ENCODE data around the gene CHSY1.

CHSY1 gene

DNA sequence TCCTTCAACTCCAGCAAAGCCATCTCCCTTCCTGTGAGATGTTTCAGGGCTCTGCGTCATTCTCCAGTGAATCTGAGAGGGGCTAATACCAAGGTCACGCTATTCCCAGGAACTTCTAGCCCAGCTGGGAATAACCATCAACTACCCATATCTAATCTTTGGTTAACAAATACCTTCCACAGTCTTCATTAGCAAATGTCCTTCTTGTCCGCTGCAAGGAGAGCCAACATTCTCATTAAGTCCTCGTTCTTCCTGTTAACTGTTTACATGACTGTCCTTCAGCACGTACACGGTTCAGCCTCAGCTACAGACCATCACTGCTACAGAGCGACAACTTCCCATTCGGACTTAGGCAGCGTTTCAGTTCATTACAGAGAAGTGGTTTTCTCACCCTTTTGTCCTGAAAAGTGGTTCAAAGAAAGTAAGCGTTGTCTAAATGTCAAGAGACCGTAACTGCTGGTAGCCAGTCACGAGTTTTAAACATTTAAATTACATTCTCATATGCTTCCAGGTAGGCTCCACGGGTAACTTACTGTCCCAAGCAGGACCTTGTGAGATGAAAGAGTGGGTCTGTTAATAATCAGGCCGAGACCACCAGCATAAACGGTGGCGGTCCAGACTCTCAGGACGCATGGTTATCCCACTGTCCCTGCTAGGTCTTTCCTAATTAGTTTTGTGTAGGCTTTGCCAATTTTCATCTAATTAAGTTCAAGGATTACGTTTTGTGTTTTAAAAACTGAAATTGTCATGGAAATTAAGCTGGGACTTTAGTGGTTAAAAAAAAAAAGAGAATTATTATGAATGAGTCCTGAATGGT is 63.8 kb downstream of the CHSY1 start:
- DNase-seq (ENCODE audit: low read depth in 2 of 2): peak in 1 of 2 experiments; percentile 30

DNA sequence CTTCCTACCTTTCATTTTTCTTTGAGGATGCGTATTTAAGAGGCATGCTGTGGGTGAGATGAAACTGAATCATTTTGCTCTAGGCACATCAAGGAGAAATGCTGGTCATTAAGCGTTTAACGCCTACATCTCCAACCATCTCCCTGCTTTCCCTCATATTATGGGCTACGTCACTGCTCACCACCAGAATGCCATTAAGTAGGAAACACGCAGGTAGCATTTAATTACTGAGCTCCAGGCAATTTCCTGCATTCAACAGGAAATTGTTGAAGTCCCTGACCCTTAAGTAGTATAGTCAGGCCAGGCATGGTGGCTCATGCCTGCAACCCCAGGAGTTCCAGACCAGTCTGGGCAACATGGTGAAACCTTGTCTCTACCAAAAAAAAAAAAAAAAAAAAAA is 66.1 kb downstream of the CHSY1 start:
- DNase-seq (ENCODE audit: low read depth in 2 of 2): no peak

DNA sequence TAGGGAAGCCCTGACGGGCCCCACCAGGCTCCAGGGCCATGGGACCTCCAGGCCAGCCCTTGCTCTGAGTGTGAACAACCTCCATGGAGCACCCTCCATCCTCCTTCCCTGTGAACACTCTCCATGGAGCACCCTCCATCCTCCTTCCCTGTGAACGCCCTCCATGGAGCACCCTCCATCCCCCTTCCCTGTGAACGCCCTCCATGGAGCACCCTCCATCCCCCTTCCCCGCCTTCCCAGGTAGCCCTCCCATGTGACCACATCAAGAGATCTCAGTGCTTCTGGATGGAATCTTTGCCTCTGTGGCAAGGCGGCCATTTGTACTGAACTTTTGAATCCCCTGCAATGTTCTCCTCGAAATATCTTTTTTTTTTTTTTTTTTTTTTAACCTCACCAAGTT is 66.5 kb downstream of the CHSY1 start:
- DNase-seq (ENCODE audit: low read depth in 2 of 2): no peak

DNA sequence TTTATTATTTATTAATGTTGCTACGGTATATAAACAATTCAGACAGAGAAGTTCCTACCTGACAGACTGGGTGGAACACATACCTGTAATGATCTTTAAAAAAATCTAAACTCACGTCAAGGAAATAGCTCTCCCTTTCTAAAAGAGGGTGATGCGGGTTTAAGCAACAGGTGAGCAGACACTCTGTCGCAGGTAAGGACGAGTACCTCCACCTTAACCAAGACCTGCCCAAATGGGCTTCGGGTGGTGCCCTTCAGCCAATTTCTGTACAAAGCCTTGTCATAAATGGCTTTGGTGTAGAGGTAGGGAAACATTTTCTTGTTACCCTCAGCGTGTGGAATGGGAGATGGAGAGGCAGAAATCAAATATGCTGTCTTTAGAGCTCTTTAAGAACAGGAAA is 67.0 kb downstream of the CHSY1 start:
- DNase-seq (ENCODE audit: low read depth in 2 of 2): no peak

DNA sequence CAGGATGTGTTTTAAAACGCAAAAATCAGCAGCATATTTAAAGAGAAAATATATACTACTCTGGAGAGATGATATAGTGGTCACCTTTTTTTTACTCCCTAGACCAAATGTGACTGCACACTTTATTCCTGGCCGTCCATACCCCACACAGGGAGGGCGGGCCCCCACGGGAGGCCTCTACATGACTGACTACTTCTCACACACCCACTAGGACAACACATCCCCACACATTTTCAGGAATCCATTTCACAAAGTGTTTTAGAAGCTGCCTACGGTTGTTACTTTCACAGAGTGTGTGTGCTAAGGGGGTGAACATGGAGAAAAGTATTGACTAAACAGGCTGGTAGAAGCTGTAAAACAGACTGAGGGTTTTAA is 67.9 kb downstream of the CHSY1 start:
- DNase-seq (ENCODE audit: low read depth in 2 of 2): no peak

DNA sequence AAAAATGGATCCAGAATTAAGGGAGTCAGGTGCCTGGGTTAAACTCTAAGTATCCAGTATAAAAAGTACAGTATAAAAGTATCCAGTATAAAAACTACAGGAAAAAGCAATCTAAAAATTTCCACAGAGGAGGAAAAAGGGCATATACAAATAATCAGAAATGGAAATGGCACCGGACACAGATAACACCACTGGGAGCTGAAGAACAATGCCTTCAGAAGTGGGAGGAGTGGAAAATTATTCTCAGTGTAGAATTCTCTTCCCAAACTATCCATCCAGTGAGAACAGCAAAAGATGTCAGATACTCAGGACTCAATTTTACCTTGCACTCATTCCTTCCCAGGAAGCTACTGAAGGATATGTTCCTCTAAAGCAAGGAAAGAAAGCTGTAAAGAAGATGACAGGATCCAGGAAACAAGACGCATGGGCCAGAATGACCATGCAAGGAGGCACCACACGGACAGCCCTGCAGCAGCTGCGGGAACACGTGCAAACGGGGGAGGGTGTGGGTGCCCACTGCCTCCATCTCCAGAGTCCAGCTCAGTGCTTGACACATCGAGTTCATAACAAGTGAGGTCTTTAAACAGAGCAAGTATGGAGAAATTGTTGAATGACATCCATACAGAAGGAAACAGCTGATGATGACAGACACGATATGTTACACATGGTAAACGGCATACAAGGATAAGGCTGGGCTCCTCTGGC is 68.5 kb downstream of the CHSY1 start:
- DNase-seq (ENCODE audit: low read depth in 2 of 2): no peak

DNA sequence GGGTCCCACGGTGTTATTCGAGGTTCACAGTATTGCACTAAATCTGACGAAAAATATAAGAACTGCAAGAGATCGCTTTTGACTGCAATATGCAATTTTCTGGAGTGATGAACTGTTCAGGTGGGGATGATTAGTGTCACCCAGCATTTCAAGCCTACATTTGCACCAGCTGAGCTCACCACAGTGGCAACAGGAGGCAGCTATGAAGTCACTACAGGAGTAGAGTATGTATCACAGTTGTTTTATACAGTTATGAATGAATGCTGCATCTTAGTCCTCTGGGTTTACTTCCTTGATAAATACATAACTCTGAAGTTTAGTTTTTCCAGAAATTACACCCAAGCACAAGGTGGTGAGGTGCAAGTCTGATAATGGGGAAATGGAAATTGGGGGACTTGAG is 69.6 kb downstream of the CHSY1 start:
- DNase-seq (ENCODE audit: low read depth in 2 of 2): no peak

DNA sequence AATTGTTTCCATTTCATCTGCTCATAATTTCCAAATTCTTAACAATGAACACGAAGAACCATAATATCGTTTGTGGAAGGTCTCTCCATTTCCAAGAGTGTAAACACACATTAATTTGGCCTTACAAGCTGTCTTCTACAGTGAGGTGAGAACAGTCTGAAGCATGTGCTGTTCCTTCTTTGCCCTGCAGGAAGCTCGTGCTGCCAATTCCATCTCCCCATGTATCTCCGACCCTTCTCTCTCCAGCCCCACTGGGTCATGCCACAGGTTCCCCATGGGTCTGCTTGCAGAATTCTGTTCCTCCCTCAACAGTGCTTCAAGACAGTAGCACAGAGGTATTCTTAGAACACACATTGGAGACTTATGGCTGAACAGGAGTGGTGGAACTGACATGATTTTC is 70.5 kb downstream of the CHSY1 start:
- no peak for DNase-seq (ENCODE audit: low read depth in 2 of 2)

DNA sequence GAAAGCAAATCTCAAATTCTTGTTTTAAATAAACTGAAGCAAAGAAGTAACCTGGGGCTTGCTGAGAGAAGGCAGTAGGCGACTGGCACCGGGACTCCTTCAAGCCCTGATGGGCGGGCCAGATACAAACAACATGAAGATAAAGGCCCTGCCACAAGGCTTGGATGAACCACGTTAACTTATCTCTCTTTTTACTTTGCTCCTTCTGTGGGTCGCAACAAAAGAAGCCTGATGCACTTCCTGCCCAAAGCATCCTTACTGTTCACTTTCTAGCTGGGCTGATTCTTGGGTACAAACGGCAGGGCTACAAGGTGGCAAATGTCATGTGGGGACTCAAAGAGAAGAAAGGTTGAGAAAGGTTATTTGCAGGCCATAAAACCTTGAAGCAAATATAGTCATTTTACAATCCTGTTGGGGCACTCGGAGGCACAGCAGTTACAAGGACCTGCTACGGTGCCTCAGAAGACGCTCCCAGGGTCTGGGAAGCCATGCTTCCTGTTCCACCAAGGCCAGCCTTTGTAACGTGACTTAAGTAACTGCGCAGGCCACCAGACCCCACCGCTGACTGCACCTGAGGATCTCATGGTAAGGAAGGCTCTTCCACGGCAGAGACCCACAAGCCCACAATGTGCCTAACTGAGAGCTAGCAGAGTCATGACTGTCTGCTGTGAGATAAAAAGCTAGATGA is 71.1 kb downstream of the CHSY1 start:
- DNase-seq (ENCODE audit: low read depth in 2 of 2): no peak

DNA sequence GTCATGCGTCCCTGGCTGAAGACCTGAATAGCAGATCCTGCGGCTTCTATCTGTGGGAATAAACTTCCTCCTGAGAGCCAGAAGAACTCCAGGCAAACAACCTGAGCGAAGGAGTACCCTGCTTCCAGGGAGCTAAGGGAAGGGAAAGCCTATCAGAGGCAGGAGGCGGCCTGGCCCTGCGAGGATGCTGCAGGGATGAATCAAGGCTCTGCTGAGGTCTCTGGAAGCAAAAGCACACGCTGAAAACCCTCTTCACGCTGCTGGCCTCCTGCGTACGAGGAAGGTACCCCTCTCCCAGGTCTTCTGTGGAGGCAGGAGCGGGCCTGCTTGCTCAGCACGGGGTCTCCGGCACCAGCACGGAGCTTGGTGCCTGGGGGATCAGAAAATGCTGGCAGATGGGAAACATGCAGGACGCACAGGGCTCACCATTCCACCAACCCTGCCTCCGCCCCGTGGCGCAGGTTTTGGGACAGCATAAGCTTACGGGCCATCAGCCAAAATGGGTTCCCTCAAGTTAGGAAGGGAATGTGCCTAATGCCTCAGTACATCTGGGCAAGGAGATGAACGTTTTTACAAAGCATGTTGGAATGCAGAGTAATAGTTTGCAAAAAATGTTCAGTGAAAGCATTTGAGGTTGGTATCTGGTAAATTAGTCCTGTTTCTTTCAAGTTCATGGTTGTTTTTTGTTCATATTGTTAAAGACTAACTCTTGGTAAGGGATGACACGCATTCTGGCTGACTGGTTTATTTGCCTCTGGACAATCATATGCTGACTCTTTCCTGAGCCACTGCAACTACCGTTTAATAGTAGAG is 72.3 kb downstream of the CHSY1 start:
- DNase-seq (ENCODE audit: low read depth in 2 of 2): peak in 1 of 2 experiments; percentile 47

DNA sequence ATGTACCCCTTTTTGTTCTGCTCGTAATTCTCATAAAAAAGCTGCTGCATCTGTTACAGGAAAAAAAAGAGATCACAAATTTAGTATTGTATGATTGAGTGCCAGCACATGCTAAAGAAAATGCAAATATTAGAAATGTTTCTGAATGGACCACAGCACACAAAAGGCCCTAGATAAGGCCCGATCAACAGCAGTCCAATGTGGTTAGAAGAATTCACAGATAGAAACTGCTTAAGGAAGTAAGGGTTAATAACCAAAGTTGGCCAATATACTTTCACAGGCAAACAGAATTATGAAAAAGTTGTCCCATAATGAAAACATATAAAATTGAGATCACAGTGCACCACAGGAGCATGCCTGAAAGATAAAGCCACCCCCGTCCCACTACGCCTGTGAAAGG is 72.9 kb downstream of the CHSY1 start:
- no peak for DNase-seq (ENCODE audit: low read depth in 2 of 2)

DNA sequence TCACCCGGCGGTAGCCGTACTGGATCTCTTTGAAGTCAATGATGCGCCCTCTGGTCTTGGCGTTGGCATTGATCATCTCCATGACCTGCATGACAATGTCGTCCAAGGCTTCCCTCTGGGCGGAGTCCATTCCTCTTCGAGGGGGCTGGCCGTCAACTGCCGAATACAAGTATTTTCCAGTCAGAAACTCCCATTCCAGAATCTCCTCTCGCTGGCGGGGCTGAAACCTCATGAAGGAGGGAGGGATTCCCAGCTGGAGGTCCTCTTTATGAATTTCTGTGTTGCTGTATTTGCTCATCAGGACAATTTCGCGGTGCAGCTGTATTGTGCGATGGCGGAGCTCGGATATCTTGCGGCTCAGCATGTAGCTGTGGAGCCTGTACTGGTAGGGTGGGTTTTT is 73.4 kb downstream of the CHSY1 start:
- no peak for DNase-seq (ENCODE audit: low read depth in 2 of 2)

DNA sequence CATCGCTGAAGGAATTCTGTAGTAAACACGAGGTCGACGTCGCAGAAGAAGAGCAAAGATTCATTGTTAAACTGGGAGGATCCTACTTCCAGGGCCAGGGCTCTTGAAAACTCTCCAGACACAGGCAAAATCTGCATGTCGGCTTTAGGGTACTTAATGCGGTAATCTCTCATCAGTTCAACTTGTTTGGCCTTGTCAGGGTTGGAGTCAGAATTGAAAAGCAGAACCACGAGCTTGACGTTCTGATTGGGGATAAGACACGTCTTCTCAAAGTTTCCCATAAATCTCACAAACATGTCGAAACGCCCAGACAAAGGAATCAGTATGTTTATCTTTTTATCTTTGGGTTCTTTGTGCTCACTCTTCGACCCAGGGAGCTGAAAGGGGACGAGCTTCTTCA is 74.0 kb downstream of the CHSY1 start:
- no peak for DNase-seq (ENCODE audit: low read depth in 2 of 2)

DNA sequence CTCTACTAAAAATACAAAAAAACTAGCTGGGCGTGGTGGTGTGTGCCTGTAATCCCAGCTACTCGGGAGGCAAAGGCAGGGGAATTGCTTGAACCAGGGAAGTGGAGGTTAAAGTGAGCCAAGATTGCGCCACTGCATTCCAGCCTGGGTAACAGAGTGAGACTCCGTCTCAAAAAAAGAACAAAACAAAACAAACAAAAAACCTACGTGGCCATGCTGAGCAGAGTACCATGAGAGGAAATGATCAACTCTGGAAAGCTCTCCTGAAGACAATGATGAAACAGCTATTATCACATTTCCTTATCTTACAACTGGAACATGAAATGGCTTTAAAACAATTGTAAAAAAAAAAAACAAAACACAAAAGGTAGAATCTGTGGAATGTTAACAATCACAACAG is 75.2 kb downstream of the CHSY1 start:
- DNase-seq (ENCODE audit: low read depth in 2 of 2): no peak

DNA sequence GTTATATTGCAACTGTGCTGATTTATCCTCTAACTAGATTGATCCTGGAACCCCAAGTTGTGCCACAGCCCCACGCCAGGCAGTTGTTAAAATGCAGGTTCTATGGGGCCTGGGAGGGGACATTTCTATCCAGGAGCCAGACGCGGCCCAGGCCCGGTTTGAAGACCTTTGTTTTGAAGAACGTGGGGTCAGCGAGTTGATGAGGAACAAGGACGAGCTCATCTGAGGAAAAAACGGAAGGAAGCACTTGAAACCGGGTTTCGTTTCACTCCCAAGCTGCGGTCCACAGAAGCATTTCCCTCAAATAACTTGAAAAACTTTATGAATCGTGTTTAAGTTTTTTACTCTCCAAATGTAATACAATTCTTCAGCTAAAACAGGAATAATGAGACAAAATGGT is 76.4 kb downstream of the CHSY1 start:
- DNase-seq (ENCODE audit: low read depth in 2 of 2): no peak

DNA sequence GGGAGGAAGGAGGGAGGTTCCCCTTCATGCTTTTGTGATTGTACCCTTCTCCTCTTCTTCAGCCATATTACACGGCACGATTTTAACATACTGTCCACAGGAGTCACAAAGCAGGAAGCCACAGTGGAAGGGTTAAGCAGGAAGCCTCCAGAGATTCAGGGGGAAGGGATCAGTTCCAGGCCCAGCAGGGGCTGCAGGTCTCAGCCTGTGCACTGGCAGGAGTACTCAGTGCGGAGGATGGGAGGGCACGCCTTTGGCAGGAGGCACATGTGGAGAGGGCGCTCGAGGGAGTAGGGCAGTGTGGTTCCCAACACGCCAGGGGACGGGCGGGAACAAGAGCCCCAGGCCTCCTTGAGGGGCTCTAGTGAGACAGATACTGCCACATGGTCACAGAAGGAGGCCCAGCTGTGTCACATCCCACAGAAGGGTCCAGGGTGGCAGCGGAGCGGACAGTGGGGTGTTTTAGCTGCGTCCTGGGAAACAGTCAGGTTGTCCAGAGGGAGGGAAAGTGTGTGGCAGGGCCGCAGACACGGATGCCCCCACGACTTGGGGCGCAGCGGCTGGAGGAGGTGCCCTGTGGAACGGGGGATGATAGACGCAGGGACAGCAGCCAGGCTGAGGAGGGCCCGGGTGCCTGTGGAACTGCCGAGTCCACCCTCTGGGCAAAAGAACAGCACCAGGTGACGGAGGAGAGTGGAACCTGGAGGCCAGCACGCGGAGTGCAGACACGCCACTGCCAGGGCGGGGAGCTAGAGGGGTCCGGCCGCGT is 77.5 kb downstream of the CHSY1 start:
- DNase-seq (ENCODE audit: low read depth in 2 of 2): no peak

DNA sequence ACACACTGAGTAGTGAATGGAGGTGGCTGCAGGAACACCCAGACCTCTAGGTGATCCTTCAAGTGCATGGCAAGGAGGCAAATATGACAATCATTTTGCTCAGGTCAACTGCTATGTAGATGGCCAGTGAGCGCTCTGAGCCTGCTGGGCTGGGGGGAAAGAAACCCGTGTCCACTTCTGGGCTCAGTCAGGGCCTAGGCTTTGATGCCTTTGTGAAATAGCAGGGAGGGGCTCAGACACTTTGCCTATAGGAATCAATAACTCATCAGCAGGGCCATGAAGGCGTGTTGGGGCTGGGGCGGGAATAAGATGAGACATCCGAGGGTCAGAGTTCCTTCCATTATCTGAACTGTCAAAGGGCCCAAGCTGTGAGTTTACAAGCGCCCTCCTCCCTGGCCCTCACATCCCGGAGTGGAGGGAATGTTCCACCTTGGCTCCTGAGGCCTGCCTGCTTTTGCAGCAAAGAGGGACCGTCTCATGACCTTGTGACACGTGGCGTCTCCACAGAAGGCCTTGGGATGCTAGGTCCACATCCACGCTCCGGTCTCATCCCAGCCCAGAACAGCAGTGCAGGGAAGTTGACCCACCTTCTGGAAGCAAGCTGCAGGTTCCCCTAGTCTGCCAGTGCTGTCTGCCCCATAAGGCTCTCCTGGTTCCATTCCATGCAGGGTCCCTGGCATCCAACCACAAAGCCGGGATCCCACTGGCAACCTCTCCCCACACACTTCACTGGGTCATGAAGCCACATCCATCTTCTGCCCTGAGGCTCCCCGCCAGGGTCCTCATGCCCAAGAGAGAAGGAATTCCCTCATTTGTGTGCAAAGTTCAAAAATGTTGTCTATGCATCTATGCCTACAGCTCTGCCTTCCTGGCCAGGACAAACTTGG is 78.4 kb downstream of the CHSY1 start:
- no peak for DNase-seq (ENCODE audit: low read depth in 2 of 2)

DNA sequence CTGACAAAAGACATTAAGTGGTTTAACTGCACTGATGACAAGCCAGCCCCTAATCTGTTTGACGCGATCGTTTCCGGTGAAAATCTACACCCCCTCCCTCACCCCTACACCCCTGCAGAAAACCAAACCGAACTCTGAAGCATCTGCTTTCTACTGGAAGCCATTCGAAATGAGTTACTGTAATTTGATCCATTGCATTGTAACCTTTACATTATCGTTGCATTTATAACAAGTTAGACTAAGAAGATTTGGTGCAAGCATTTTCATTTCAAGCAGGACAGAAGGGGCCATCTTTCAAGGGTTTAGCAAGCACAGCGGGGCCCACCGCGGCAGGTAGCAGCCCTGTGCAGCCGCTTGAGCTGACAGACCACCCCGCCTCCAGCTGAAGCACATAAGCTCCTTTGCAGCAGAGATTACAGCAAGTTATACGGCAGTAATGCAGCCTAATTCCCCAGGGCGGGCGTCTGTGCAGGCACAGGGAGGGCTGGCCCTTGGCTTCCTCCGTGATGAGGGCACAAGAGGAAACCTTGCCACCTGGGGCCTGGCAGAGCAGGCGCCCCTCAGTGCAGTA is 79.3 kb downstream of the CHSY1 start:
- peak in 1 of 2 experiments; percentile 40 for DNase-seq (ENCODE audit: low read depth in 2 of 2)

DNA sequence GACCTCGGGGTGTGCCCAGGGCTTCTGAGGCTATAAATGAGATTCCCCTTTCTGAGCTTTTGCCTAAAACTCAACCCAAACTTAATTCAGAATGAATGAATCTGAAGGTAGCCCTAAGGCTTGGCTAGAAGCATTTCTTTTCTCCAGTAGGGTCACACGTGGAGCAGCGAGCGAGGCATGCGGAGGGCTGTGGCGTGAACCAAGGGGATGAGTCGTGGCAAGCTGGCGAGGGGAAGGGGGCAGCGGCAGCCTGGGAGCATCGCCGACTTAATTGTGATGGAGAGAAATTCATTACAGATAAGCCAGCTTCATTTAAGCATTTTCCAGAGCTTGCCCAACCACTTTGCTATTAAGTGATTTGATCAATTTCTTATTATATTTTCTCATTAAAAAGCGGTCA is 79.9 kb downstream of the CHSY1 start:
- DNase-seq (ENCODE audit: low read depth in 2 of 2): no peak

Data from fibroblast of skin of left quadriceps (primary cell).